Measurements from ENCODE around the gene NINJ1.

DNA sequence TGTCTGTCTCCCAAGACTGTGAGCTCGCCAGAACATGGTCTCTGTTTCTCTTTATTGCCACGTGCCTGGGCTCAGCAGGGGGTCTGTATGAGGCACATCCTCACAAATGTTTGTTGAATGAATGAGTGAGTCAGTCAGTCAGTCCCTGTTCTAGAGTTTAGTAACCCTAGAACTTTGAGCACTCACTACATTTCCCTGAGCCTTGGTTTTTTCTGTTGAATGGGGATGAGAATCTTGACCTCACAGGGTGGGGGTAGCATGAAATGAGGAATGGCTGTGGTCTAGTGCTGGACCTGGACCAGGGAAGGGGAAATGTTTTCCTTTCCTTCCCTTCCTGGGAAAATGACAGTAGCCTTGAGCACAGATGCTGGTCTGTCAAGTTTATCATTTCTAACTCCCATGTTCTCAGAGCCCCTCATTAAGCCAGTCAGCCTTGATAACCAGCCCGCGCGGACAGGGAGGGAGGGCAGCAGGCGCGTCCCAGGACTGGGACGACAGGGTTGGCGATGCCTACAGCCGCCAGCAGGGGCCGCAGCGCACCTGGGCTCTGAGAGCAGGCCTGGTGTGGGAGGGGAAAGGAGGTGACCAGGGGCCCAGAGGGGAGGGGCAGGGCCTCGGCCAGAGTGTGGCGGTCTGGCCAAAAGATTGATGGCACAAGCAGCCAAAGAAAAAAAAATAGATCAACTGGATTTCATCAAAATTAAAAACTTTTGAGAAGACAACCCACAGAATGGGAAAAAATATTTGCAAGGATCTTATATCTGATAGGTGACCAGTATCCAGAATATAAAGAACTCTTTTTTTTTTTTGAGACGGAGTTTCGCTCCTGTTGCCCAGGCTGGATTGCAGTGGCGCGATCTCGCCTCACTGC, 25.8 kb upstream of the NINJ1 start:
- TF ChIP-seq, protein P1, sequence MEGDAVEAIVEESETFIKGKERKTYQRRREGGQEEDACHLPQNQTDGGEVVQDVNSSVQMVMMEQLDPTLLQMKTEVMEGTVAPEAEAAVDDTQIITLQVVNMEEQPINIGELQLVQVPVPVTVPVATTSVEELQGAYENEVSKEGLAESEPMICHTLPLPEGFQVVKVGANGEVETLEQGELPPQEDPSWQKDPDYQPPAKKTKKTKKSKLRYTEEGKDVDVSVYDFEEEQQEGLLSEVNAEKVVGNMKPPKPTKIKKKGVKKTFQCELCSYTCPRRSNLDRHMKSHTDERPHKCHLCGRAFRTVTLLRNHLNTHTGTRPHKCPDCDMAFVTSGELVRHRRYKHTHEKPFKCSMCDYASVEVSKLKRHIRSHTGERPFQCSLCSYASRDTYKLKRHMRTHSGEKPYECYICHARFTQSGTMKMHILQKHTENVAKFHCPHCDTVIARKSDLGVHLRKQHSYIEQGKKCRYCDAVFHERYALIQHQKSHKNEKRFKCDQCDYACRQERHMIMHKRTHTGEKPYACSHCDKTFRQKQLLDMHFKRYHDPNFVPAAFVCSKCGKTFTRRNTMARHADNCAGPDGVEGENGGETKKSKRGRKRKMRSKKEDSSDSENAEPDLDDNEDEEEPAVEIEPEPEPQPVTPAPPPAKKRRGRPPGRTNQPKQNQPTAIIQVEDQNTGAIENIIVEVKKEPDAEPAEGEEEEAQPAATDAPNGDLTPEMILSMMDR (IDR thresholded peaks at IDR 0.05) = peak; percentile 96
- no peak for TF ChIP-seq TCF7L2 (IDR thresholded peaks at IDR 0.05; ENCODE audit: low read depth, low read length)
